HG03280 (cell line): ENCODE data around the gene USP46.
A peak's percentile ranks its signal among the peaks of the same experiment; 100 is the strongest.

ENCODE experiments used
- ATAC-seq: cut with Tn5 transposase; IDR thresholded peaks from one replicate; pipeline ENCODE4 v1.9.1; 2021; ENCODE audit warnings: mild to moderate bottlenecking, moderate library complexity; ENCODE audit not compliant: unreplicated experiment

USP46 gene

GRCh38 chr4:52657618-52658501, 1.2 kb downstream of the USP46 start:
- ATAC-seq, result no peak

DNA sequence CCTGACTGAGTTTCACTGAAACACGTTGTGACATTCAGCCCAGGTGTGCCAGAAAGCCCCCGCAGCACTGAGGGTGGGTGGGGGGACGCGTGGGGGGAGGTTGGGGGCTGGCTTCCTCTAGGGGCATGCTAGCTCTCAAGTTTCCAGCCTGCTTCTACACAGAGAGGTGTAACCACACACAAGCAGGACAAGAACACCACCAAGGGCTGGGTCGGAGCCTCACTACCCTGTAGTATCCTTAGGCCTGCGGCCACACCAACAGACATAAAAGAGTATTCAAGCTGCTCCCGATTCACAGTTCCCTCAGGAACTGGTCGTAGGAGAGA, 1.8 kb downstream of the USP46 start:
- no peak for ATAC-seq

DNA sequence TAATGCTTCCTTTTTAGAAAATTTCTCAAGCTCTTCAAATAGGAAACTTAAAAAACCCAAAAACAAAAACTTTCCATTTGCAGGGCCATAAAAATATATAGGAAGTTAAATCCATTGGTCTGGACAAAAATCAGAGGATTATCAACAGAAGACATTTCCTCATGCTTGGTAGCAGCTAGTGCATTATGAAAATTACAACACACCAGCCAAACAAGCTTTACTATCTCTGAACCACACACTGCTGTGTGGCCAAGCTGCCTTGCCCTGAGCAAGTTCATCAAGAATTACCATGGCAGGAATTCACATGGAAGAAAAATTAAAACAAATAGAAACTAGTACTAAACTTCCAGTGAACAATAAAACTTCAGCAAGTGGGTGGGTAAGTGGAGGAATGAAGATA, 3.6 kb downstream of the USP46 start:
- ATAC-seq, result no peak

- no peak for ATAC-seq
These were observed 7.0 kb downstream of the USP46 start for GRCh38 chr4:52651996-52652672.

GRCh38 chr4:52648836-52649235, 10.3 kb downstream of the USP46 start:
- no peak for ATAC-seq

GRCh38 chr4:52646741-52647140, 12.4 kb downstream of the USP46 start:
- no peak for ATAC-seq

- no peak for ATAC-seq
These were observed 13.0 kb downstream of the USP46 start for GRCh38 chr4:52646096-52646495.

GRCh38 chr4:52645300-52645699, 13.8 kb downstream of the USP46 start:
- ATAC-seq, result no peak

GRCh38 chr4:52643785-52644244, 15.3 kb downstream of the USP46 start:
- ATAC-seq, result no peak

DNA sequence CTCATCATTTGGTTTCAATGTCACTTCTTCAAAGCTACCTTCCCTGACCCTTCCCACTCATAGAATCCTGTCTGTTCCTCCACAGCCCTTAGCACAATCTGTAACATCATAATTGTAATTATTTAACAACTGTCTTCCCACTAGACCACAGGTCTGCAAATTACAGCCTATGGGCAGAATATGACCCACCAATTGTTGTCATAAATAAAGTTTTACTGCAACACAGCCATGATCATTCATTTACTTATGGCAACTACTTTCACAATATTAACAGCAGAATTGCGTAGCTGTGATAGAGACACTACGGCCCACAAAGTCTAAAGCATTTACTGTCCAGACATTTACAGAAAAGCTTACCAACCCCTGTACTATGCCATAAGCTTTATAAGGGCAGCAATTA, 15.9 kb downstream of the USP46 start:
- no peak for ATAC-seq

DNA sequence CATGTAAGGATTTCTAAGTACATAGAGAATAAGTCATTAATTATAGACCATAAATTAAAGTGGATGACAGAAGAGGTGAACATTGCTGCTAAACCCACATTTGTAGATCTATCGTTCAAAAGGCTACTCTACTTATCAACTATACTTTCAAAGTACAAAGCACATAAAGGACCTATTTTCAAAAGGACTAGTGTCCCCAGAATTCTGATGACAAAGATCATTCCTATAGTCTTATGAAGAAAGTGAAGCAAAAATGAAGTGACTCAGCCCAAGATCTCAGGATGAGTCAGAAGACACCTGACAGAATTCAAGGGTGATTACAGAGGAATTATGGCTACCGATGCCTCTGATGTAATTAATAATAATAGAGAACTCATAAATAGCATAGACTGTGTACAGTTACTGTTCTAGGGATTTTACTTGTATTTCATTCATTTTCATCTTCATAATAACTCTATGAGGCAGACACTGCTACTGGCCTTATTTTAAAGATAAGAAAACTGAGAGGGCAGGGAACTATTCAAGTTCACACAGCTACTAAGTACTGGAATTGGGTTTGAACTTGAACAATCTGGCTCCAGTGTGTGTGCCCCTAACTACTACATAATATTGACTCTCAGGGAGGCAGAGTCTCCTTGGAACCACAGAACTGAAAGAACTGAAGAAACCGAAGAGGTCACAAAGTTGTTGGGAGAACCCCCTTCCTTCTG, 17.1 kb downstream of the USP46 start:
- peak; percentile 76 for ATAC-seq

GRCh38 chr4:52640808-52641565, 18.1 kb downstream of the USP46 start:
- no peak for ATAC-seq

DNA sequence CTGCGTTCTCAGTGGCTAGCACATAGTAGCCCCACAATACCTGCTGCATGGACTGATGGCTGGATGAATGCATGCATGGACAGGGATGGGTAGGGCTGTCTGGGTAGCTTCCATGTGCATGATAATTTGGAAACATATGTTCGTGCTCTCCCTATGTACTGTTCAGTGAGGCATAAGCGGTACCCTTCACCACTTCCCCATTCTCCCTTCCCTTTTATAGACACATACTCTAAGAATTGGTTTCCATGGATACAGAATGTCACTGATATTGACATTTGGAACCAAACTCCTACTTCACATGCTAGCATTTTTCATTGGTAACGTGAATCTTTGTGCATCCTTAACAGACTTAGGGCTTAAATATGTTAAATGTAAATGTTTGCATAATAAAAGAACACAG, 20.4 kb downstream of the USP46 start:
- ATAC-seq, result peak; percentile 39

- no peak for ATAC-seq
These were observed 22.0 kb downstream of the USP46 start for GRCh38 chr4:52637116-52637515.

DNA sequence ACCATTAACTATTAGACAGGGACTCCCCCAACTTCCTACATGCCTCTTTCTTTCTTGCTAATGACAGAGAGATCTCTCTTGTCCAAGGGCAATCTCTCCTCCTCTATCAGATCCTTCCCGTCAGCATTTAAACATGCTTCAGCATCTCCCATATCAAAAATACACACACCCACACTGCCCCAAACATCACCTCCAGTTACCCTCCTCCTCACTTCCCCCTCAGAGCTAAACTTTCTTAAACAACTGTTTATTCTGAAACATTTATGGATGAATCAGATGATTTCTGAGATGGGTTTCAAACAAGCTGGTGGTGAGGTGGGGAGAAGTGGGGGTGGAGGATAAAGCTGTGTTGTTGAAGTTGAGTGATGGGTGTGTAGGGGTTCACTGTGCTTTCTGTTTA, 23.5 kb downstream of the USP46 start:
- ATAC-seq, result no peak

DNA sequence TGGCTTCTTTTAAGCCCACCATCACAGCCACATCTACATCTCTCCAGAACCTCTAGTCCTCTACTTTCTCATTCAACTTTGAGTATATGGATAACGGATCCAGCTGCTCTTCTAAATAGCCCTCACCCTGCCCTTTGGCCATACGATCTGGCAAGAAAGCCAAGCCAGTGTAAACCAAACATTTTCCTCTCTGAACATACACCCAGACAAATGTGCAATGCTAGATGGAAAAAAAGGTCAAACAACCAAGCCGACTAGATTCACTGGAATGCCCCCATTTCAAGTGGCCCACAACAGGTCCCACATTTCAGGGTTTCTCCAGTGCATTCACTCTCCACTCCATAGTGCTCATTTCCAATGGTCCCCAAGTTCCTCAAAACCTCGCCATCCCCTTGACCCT, 24.0 kb downstream of the USP46 start:
- ATAC-seq, result no peak

GRCh38 chr4:52633846-52634245, 25.3 kb downstream of the USP46 start:
- no peak for ATAC-seq

- no peak for ATAC-seq
These were observed 30.1 kb downstream of the USP46 start for GRCh38 chr4:52628974-52629373.

DNA sequence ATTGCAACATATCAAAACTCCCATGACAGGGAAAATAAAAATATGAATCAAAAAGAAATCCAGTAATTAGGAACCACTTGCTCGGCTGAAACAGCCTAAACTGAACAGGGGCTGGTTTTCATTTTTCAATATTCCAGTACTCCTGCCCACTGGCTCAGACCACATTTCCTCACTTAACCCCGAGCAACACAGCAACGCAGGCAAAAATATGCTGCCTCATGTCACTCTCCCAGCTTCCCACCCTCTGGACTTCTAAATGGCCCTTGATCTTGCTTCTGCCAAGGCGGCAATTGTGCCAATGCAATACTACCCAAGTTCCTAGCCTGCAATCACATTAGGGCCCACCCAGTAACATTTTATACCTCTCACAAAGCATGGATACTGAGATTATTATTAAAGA, 30.6 kb downstream of the USP46 start:
- no peak for ATAC-seq

DNA sequence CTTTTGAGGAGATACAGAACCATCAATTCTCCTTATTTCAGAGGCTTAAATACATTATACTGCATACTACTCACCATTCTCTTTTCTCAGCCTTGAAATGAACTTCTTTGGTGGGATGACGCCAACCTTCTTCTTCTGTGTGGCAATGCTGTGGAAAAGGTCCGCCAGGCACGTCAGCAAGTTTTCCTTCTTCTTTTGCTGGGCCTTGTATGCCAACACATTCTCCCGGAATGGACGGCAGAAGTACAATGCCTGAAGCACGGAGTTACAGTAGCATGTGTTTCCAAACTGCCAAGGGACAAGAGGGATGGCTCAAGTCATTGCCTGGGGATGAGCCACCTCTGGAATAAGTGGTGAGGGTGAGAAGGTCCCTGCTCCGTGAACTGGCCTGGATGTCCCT, 31.2 kb downstream of the USP46 start:
- no peak for ATAC-seq

- ATAC-seq, result no peak
These were observed 33.9 kb downstream of the USP46 start for GRCh38 chr4:52625216-52625615.
